HG03558 (cell line): ENCODE measurements around the gene C2orf49.

Experiments
- ATAC-seq: cut with Tn5 transposase; IDR thresholded peaks from one replicate; pipeline ENCODE4 v1.9.1; 2021; ENCODE audit warnings: moderate number of reproducible peaks; ENCODE audit not compliant: unreplicated experiment; ENCODE audit errors: extremely low read depth

C2orf49 gene

GRCh38 chr2:105358593-105358992 is 21.3 kb downstream of the C2orf49 start:
- ATAC-seq, result no peak

GRCh38 chr2:105361102-105361889 is 24.0 kb downstream of the C2orf49 start:
- no peak for ATAC-seq

- ATAC-seq, result no peak
Observed at GRCh38 chr2:105362862-105363591, 25.7 kb downstream of the C2orf49 start.

GRCh38 chr2:105364436-105365139 is 27.2 kb downstream of the C2orf49 start:
- ATAC-seq, result no peak

- ATAC-seq, result no peak
Observed at GRCh38 chr2:105365206-105365605, 27.9 kb downstream of the C2orf49 start.

GRCh38 chr2:105368759-105369408 is 31.5 kb downstream of the C2orf49 start:
- ATAC-seq, result no peak

- ATAC-seq, result peak; percentile 79
Observed at GRCh38 chr2:105369777-105370690, 32.7 kb downstream of the C2orf49 start.

GRCh38 chr2:105371156-105371555 is 33.8 kb downstream of the C2orf49 start:
- ATAC-seq, result no peak

GRCh38 chr2:105371810-105372209 is 34.5 kb downstream of the C2orf49 start:
- ATAC-seq, result no peak

GRCh38 chr2:105373344-105373781 is 36.0 kb downstream of the C2orf49 start:
- no peak for ATAC-seq

- peak; percentile 69 for ATAC-seq
Observed at GRCh38 chr2:105373895-105374401, 36.6 kb downstream of the C2orf49 start.

GRCh38 chr2:105375001-105375561 is 37.7 kb downstream of the C2orf49 start:
- ATAC-seq, result no peak

GRCh38 chr2:105376010-105376409 is 38.7 kb downstream of the C2orf49 start:
- ATAC-seq, result no peak

- ATAC-seq, result no peak
Observed at GRCh38 chr2:105376789-105377240, 39.5 kb downstream of the C2orf49 start.

- no peak for ATAC-seq
Observed at GRCh38 chr2:105377871-105378270, 40.5 kb downstream of the C2orf49 start.

- no peak for ATAC-seq
Observed at GRCh38 chr2:105378276-105378840, 41.0 kb downstream of the C2orf49 start.

- no peak for ATAC-seq
Observed at GRCh38 chr2:105378921-105379383, 41.6 kb downstream of the C2orf49 start.

GRCh38 chr2:105379741-105380186 is 42.4 kb downstream of the C2orf49 start:
- ATAC-seq, result no peak
